Tibial nerve (tissue), 4 donors: ENCODE data around the gene DLGAP1. TPM values are rescaled to one million over a fixed set of nuclear protein-coding genes. Genes with fewer than 3 reads are reported as not detected.
A peak's percentile ranks its signal among the peaks of the same experiment; 100 is the strongest.

Source experiments
- DNase-seq, 2 donors: peaks; one replicate each; pipeline ENCODE4 v3.0.0-alpha.2; 2019; ENCODE audit warnings: low spot score in 2 of 2
- H3K27ac ChIP-seq, 4 donors: fragments of 200-600 bp; sonication (generic) in 3 of 4; one replicate each; pipeline ENCODE4 v1.5.1; 2017 to 2019; ENCODE audit warnings: mild to moderate bottlenecking in 1 of 4
- H3K27me3 ChIP-seq, 2 donors: fragments of 200-600 bp; sonication (generic) in 1 of 2; one replicate each; pipeline versions ENCODE4 v1.5.1 to v1.6.0; 2017 to 2019
- H3K36me3 ChIP-seq, 3 donors: fragments of 200-600 bp; sonication (generic); one replicate each; pipeline ENCODE4 v1.5.1; 2018 to 2019
- H3K4me1 ChIP-seq, 4 donors: fragments of 200-600 bp; sonication (generic) in 3 of 4; one replicate each; pipeline ENCODE4 v1.5.1; 2017 to 2019
- H3K4me3 ChIP-seq, 4 donors: fragments of 200-600 bp; sonication (generic) in 3 of 4; one replicate each; pipeline ENCODE4 v1.5.1; 2017 to 2019; ENCODE audit warnings: mild to moderate bottlenecking in 1 of 4, moderate library complexity in 1 of 4
- H3K9me3 ChIP-seq, 4 donors: fragments of 200-600 bp; sonication (generic) in 3 of 4; one replicate each; pipeline ENCODE4 v1.5.1; 2017 to 2019
- EP300 ChIP-seq, 2 donors: sonication (generic); formaldehyde crosslinking; IDR thresholded peaks; one replicate each; pipeline ENCODE4 v1.6.1; 2017; ENCODE audit warnings: antibody characterized with exemption in 2 of 2, mild to moderate bottlenecking in 1 of 2
- POLR2A ChIP-seq, 2 donors: fragments of 450-650 bp; IDR thresholded peaks; one replicate each; pipeline ENCODE4 v1.6.1; 2017; ENCODE audit warnings: antibody characterized with exemption in 2 of 2, mild to moderate bottlenecking in 2 of 2, moderate library complexity in 2 of 2
- WGBS, 2 donors: methylation state at CpG; one replicate each; pipeline ENCODE4 v1.1.5; 2018; 5-methylcytosine and 5-hydroxymethylcytosine counted together
- total RNA-seq, 4 donors: library from RNA; depleted of rRNA; stranded (reverse); fragments of >200 nt; gene quantifications; one replicate each; pipeline ENCODE4 v1.1.0, GENCODE V29; 2016
- TF ChIP-seq, protein P1 (sequence below), 5 experiments: fragments of 200-600 bp in 3 of 5; fragments of 450-650 bp in 2 of 5; sonication (generic) in 3 of 5; IDR thresholded peaks; one replicate each; pipeline ENCODE4 v1.5.1; 2016 to 2019; ENCODE audit warnings: antibody characterized with exemption in 5 of 5, mild to moderate bottlenecking in 3 of 5, moderate library complexity in 2 of 5

The DLGAP1 gene
- total RNA-seq, 4 donors from 2014 or later: 1.5 to 18.3 (median 2.5) TPM

DNA sequence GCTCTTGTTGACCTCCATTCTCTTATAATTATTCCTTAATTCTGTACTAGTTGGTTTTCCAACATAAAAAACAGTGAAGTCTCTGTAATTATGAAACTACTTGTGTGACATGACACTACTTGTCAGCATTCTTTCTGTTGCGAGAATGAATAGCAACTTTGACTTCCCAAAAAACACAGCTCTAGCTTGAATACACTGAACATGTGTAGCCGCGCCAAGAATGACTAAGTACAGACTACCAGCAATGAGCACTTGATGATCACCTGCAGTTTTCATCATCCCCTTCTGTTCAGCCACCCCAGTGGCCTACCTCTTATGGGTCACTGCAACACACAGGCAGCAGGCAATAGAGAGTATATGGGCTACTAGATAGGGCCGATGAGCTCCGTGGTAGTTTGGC lies 775.9 kb downstream of the DLGAP1 start:
- WGBS, 2 donors: 70 to 72% methylated on average over 5 of the region's 5 CpGs
- Histone ChIP-seq H3K9me3 (no peaks in the 10 kb centered on the region), H3K27ac (no peak overlapping the region), H3K4me3 (no peak overlapping the region), H3K36me3 (no peaks in the 10 kb centered on the region), H3K27me3 (no peaks in the 10 kb centered on the region), H3K4me1 (no peaks in the 10 kb centered on the region)
- TF ChIP-seq, protein P1, sequence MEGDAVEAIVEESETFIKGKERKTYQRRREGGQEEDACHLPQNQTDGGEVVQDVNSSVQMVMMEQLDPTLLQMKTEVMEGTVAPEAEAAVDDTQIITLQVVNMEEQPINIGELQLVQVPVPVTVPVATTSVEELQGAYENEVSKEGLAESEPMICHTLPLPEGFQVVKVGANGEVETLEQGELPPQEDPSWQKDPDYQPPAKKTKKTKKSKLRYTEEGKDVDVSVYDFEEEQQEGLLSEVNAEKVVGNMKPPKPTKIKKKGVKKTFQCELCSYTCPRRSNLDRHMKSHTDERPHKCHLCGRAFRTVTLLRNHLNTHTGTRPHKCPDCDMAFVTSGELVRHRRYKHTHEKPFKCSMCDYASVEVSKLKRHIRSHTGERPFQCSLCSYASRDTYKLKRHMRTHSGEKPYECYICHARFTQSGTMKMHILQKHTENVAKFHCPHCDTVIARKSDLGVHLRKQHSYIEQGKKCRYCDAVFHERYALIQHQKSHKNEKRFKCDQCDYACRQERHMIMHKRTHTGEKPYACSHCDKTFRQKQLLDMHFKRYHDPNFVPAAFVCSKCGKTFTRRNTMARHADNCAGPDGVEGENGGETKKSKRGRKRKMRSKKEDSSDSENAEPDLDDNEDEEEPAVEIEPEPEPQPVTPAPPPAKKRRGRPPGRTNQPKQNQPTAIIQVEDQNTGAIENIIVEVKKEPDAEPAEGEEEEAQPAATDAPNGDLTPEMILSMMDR (IDR thresholded peaks at IDR 0.05): no peak
- TF ChIP-seq EP300 (IDR thresholded peaks at IDR 0.05): peak in 1 of 2 donors; percentile 9
- no peak for DNase-seq

DNA sequence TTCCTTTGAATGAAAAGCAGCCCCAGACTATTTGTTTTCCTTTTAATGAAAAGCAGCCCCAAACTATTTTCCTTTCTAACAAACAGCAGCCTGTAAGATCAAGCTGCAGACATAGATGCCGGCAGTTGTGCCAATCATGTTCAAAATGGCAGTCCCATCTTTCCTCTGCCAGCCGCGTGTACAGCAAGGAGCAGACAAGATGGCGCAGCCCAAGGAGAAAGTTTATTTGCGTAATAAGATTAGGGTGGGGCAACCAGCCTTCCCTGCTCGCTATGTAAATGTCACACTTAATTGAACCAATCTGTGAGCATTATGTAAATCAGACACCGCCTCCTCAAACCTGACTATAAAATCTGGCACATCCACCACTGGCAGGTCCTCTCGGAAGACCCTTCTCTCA lies 779.1 kb downstream of the DLGAP1 start:
- no peaks in the 10 kb centered on the region for H3K27me3 ChIP-seq
- H3K27ac ChIP-seq: no peak overlapping the region
- WGBS, 2 donors: 95 to 97% methylated on average over 8 of the region's 8 CpGs
- H3K4me1 ChIP-seq: no peaks in the 10 kb centered on the region
- DNase-seq: no peak
- no peaks in the 10 kb centered on the region for H3K9me3 ChIP-seq
- TF ChIP-seq EP300 (IDR thresholded peaks at IDR 0.05): no peak
- no peak for TF ChIP-seq POLR2A (IDR thresholded peaks at IDR 0.05)
- TF ChIP-seq, protein P1 (IDR thresholded peaks at IDR 0.05): no peak
- H3K36me3 ChIP-seq: no peaks in the 10 kb centered on the region
- no peak overlapping the region for H3K4me3 ChIP-seq

DNA sequence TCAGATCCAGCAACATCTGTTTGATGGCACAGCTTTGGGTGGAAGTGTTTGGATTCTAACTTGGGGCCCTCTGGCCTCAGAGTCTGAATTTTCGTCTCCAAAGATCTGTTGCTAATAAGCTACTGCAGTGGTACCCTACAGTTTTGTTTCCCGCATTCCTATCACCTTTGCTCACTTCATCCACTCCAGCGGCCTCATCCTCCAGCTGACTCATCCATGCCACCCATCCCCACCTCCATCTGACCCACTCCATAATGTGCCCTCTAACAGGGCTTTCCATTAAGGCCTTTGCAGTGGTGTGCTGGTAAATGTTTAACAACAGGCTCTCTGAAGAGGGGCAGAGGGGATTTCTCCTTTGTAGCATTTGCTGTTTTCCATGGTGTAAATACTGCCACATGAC lies 779.7 kb downstream of the DLGAP1 start:
- TF ChIP-seq POLR2A (IDR thresholded peaks at IDR 0.05) (no peak), EP300 (IDR thresholded peaks at IDR 0.05) (no peak)
- TF ChIP-seq, protein P1 (IDR thresholded peaks at IDR 0.05): no peak
- DNase-seq: no peak
- 95 to 97% methylated on average over 3 of the region's 3 CpGs for WGBS, 2 donors
- H3K36me3 ChIP-seq: no peaks in the 10 kb centered on the region
- H3K27me3 ChIP-seq: no peaks in the 10 kb centered on the region
- no peak overlapping the region for H3K27ac ChIP-seq
- H3K9me3 ChIP-seq: no peaks in the 10 kb centered on the region
- no peaks in the 10 kb centered on the region for H3K4me1 ChIP-seq
- no peak overlapping the region for H3K4me3 ChIP-seq

DNA sequence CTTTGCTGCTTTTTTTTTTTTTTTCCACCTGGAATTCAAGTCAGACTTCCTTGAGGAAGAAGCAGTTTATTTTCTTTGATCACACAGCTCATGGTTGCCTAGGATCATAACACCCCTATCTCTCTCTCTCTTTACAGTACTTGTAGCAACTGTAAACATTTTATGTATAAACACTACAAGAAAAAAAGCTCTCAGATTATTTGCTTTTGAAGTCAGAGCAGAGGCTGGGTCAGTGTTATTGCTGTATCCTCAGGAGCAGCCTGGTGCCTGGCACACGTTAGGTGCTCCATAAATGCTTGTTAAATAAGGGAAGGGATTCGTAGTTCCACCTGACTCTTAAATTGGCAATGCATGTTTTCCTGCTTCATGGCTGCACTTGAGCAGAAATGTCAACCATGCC lies 783.9 kb downstream of the DLGAP1 start:
- no peak for DNase-seq
- no peaks in the 10 kb centered on the region for H3K27me3 ChIP-seq
- no peak overlapping the region for H3K4me3 ChIP-seq
- no peaks in the 10 kb centered on the region for H3K9me3 ChIP-seq
- H3K4me1 ChIP-seq: peaks cover 0 to 1% (median 0%) of the 10 kb centered on the region in 4 donors
- TF ChIP-seq, protein P1 (IDR thresholded peaks at IDR 0.05): no peak
- TF ChIP-seq EP300 (IDR thresholded peaks at IDR 0.05): no peak
- no peak for TF ChIP-seq POLR2A (IDR thresholded peaks at IDR 0.05)
- no peaks in the 10 kb centered on the region for H3K36me3 ChIP-seq
- no peak overlapping the region for H3K27ac ChIP-seq
- WGBS, 2 donors: 68 to 76% methylated on average over 2 of the region's 2 CpGs

DNA sequence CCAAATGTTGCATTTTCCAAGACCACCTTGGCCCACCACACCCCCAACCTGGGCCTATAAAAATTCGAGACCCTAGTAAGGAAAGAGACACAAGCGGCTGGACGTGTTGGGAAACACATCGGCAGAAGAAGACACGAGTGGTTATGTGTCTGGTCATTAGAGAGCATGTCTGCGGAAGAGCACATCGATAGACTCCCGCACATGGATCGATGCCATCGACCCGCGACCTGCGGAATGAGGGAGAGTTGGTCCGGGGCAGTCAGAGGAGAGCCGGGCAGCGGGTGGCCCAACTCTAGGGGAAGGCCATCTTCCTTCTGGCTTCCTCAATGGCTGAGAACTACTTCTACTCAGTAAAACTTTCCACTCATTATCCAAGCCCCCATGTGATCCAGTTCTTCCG lies 785.7 kb downstream of the DLGAP1 start:
- Histone ChIP-seq H3K27me3 (no peaks in the 10 kb centered on the region), H3K4me3 (no peak overlapping the region), H3K4me1 (peaks cover 0 to 16% (median 9%) of the 10 kb centered on the region in 4 donors), H3K9me3 (no peaks in the 10 kb centered on the region), H3K27ac (no peak overlapping the region), H3K36me3 (no peaks in the 10 kb centered on the region)
- 95 to 96% methylated on average over 17 of the region's 17 CpGs for WGBS, 2 donors
- TF ChIP-seq POLR2A (IDR thresholded peaks at IDR 0.05) (no peak), EP300 (IDR thresholded peaks at IDR 0.05) (no peak)
- TF ChIP-seq, protein P1 (IDR thresholded peaks at IDR 0.05): no peak
- no peak for DNase-seq
